UCSD-AML1 (cell line): ENCODE measurements around the gene TRMU.

ENCODE experiments used
- DNase-seq: peaks from one replicate; lab custom pipeline; 2025; ENCODE audit not compliant: unreplicated experiment; lab: John Stamatoyannopoulos, UW

The TRMU gene

GRCh38 chr22:46368871-46369715, 33.6 kb downstream of the TRMU start:
- no peak for DNase-seq

GRCh38 chr22:46369716-46370583, 34.4 kb downstream of the TRMU start:
- no peak for DNase-seq

- DNase-seq, result no peak
These were observed 35.2 kb downstream of the TRMU start for GRCh38 chr22:46370584-46371291.

GRCh38 chr22:46371623-46372226, 36.2 kb downstream of the TRMU start:
- no peak for DNase-seq

- DNase-seq, result no peak
These were observed 37.2 kb downstream of the TRMU start for GRCh38 chr22:46372686-46373085.

GRCh38 chr22:46373159-46373558, 37.6 kb downstream of the TRMU start:
- DNase-seq, result no peak

- DNase-seq, result peak; percentile 71
These were observed 38.6 kb downstream of the TRMU start for GRCh38 chr22:46373921-46374662.

GRCh38 chr22:46374663-46375474, 39.4 kb downstream of the TRMU start:
- DNase-seq, result no peak

GRCh38 chr22:46376111-46376510, 40.6 kb downstream of the TRMU start:
- DNase-seq, result no peak

- DNase-seq, result no peak
These were observed 41.5 kb downstream of the TRMU start for GRCh38 chr22:46376908-46377524.

GRCh38 chr22:46377525-46378425, 42.3 kb downstream of the TRMU start:
- DNase-seq, result no peak

GRCh38 chr22:46378426-46379065, 43.0 kb downstream of the TRMU start:
- DNase-seq, result no peak

- DNase-seq, result no peak
These were observed 43.8 kb downstream of the TRMU start for GRCh38 chr22:46379066-46379930.

GRCh38 chr22:46380069-46380468, 44.6 kb downstream of the TRMU start:
- no peak for DNase-seq

GRCh38 chr22:46380581-46380980, 45.1 kb downstream of the TRMU start:
- DNase-seq, result no peak

- DNase-seq, result no peak
These were observed 45.6 kb downstream of the TRMU start for GRCh38 chr22:46381142-46381541.

- no peak for DNase-seq
These were observed 46.2 kb downstream of the TRMU start for GRCh38 chr22:46381731-46382130.
